Activated CD4-positive, CD25-positive, alpha-beta regulatory T cell treated with anti-CD3 and anti-CD28 coated beads, Interleukin-2, amount 50 U/mL, for 24 hours (primary cell): ENCODE measurements around the gene ROS1.
A peak's percentile ranks its signal among the peaks of the same experiment; 100 is the strongest.
"Not testable (repeated sequence)": the region's sequence is repeated elsewhere in the genome, so short reads cannot be mapped to it uniquely, and the experiment has no call there.

Experiments used
- ATAC-seq, 2 donors: fragments of 150-1000 bp; cut with Tn5 transposase; one replicate each; pipeline ENCODE4 v1.10.0; 2021; ENCODE audit warnings: mild to moderate bottlenecking in 1 of 2, moderate library complexity in 1 of 2

The ROS1 gene

DNA sequence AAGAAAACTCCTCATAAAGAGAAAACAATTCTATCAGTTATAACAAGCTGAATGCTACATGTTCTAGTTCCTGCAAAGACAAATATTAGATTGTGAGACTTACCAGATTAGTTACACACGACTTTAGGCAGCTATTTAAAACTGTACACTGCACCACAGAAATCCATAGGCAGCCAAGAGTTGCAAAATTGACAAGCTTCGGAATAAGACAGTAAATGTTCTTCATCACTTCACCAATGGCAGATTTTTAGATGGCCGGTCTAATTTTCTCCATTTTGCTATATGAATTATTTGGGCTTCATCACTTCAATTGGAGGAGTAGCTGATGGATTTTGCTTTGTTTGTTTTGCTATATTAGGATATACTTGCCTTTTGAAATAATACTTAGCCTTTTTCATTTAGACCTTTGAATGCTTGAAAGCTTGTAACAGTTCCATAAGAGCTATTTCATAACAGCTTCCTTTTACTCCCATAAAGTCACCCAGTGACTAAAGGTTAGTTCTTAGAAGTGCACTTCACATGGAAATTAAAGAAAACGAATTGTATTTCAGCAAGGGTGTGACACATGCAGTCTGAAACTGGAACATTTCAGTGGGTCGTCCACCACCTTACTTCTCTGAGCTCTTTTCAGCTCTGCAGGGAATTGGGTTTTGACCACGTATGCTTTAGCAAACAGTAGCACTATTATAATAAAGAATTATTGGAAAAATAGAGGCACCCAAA is at the start of gene ROS1:
ROS1 (minus strand) TSS at position 512 of the 723 bp plus-strand sequence; CDS start at position 226, 286 bp downstream.
- ATAC-seq: no peak

DNA sequence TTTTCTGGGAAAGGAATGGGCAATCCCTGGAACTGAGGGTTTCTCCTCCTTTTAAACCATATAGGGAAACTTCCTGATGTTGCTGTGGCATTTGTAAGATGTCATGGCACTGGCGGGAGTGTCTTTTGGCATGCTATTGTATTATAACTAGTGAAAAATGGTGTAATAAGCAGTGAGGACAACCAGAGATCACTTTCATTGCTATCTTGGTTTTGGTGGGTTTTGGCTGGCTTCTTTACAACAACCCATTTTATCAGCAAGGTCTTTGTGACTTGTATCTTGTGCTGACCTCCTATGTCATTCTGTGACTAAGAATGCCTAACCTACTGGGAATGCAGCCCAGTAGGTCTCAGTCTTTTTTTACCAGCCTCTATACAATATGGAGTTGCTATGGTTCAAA is 47.7 kb upstream of the ROS1 start:
- ATAC-seq: no peak

DNA sequence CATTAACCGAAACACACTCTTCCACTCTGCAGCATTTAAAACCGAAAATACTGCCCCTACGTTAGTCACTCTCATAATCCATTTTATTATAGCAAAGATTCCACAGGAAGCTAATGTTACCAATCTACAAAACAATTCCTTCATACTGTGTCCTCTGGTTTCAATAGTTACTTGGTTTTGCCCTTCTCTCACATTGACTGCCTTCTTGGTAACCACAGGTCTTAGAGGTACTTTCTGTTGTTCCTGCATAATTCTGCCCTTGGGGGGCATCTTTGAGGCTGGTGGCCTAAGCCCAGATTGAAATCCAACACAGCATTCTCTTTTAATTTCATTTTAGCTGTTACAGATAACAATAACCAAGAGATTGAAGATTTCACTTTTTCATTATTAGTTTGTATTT is 46.9 kb upstream of the ROS1 start:
- ATAC-seq: no peak

DNA sequence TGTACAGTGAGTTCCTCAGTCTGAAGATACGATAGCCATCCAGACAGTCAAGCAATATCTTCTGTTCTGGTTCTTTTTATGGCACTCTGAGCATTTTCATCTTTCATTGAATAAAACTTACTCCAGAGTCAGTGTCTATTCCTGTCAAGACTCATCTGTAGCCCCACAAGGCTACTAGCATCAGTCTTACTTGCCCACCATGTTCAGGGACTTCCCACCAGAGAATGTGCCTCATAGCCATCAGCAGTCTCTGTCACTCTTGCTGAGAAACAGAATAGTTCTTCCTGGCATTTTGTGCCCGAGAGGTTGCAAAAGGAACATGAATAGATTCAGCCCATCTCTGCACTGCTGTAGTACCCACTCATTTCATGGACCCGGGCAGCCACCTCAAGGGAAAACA is 44.0 kb upstream of the ROS1 start:
- no peak for ATAC-seq

DNA sequence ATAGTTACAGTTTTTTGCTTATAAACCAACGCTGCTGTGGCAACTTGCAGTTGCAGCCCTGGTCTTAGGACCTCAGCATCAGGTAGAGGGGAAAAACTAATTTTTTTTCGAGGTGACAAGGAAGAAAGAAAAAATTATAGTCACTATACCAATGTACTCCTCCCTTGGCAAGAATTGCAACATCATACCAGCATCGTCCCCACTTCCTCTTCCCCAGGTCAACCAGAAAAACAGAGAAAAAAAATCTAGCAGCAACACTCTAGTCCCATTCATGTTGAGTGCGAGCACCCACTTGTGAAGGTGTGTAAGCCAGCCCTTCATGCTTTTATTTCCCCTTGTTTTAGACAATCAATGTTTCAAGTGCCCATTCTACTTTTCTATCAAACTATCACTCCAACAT is 43.6 kb upstream of the ROS1 start:
- ATAC-seq: no peak

DNA sequence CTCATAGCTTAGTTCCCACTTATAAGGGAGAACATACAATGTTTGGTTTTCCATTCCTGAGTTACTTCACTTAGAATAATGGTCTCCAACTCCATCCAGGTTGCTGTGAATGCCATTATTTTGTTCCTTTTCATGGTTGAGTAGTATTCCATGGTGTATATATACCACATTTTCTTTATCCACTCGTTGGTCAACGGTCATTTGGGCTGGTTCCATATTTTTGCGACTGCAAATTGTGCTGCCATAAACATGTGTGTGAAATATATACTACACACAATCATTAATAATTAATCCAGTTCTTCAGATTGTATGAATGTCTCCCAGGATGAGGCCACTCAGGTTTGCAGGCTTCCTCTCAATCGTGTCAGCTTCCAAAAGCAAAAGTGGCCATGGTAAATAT is 42.8 kb upstream of the ROS1 start:
- not testable (repeated sequence) for ATAC-seq

DNA sequence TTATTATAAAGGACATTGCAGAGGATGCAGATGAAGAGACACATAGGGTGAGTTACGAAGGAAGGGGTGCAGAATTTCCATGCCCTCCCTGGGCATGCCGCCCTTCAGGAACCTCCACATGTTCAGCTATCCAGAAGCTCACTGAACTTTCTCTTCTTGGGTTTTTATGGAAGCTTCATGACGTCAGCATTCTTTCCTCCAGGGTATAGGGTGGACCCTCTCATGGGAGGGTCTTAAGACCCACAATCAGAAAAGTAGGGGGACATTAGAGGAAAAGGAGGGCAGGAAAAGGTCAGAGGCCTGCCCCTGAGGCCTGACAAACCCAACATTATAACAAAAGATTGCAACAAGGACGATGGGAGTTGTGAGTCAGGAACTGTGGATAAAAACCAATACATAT is 42.1 kb upstream of the ROS1 start:
- no peak for ATAC-seq

DNA sequence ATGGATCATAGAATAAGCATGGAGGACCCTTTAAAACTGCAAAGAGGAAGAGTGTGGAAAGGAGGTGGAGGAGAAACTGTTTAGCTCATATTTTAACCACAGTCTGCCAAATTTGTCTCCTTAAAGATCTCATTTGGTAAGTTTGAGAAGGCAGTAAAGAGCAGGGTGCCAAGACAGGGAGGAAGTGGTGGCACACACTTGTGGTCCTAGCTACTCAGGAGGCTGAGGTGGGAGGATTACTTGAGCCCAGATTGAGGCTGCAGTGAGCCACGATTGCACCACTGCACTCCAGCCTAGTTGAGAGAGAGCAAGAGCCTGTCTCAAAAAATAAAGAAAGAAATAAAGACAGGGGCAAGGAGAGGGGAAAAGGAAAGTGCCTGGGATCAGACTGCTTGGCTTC is 39.9 kb upstream of the ROS1 start:
- ATAC-seq: no peak

DNA sequence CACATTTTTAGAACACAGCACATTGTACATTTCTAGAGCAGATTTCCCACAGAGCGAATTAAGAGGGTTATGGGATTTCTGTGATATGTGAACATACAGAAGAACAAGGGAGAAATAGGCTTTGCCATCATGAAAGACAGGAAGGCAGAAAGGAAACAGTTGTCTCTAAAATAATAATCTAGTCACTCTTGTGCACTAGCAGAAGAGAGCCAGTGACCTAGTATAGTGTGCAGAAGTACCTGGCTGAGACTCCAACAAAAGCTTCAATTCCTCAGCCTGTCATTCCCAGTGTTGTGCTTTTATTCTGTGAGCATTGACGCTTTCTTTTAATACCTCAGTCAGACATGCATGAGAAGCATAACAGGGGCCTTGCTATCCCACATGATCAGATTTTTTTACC is 39.0 kb upstream of the ROS1 start:
- ATAC-seq: no peak

DNA sequence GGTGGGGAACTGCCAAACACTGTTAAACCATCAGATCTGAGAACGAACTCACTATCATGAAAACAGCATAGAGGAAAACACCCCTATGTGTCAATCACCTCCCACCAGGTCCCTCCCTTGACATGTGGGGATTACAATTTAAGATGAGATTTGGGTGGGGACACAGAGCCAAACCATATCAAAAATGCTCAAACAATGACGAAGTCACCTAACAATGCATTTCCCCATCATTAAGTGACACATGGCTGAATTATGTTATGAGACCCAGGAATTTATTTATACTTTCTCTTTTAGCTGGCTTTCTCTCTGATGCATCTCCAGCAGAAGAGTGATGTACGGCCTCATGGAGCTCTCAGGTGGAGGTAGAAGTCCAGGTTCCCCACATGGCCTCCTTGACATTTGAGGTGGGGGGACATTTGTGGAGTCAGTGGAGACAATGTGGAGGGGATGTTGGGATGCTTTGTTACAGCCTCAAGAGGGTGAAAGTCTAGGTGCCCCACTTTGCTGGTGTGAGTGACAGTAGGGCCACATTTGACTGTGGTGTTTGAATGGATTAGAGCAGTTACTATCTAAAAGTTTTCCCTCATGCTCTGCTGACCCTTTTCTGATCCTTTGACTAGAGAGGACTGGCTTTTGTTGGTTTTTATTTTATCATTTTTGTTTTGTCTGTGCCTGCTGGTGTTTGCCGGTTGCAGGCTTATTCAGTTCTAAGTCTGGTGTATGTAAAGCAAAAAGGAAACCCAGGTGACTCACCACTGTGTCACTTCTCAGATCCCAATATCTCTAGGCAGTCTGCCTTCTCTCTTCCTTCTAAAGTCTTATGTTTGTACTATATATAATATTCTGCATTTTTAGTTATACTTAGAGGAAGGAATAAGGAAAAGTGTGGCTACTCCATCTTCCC is 38.3 kb upstream of the ROS1 start:
- peak; percentile 76 to 95 for ATAC-seq

DNA sequence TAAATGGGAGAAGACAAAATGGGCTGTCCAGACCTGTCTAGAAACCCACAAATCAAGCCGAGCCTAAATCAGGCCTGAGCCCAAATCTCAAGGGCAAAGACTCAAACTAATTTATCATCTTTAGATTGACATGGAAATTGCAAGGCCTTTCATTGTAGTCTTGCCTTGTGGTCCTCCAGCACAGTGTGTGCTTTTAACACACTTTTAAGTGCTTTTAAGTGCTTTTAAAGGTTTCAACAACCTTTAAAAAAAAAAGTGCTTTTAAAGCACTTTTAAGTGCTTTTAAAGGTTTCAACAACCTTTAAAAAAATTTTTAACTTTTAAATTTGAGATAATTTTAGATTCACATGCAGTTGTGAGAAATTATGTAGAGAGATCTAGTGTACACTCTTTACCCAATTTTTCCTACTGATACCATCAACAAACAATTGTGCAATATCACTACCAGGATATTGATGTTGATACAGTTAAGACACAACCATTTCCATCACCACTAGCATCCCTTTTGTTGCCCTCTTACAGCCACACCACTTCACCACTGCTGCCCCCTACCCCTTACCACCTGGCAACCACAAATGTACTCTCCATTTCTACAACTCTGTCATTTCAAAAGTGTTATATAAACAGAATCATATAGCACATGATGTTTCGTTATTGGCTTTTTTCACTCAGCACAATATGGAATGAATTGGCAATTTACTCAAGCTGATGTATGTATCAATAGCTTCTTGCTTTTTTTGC is 33.6 kb upstream of the ROS1 start:
- no peak for ATAC-seq

DNA sequence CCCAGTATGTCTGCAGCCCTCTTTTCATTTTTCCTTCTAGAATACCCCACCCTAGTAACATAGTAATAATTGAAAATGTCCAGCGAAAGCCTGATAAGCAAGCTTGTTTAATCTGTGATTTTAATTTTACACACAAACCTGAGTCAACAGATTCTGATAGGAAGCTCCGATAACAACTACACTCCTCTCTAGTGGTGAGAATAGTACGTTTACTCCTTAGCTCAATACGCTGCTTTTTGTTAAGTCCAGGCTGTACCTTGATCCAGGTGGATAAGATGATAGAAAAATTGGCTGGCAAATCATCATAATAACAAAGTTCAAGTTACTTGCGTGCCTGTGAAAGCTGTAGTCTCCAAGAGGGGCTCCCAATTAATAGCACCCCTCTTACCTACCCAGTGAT is 31.3 kb upstream of the ROS1 start:
- no peak for ATAC-seq

DNA sequence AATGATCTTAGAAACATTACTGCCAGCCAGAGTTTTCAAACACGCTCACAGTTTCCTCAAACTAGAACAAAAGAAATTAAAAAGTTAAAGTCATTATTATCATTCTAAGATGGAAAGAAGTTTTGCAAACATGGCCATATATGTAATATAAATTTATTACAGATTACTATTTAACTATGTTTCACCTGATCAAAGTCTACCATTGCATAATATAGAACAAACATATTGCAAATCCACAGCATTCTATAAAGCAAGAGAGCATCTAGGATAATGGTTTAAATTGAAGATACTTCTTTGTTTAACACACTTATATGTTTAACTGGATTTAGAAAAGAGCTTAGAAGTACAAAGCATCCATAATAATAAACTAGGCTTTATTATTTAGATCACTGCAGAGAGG is 30.5 kb upstream of the ROS1 start:
- no peak for ATAC-seq

DNA sequence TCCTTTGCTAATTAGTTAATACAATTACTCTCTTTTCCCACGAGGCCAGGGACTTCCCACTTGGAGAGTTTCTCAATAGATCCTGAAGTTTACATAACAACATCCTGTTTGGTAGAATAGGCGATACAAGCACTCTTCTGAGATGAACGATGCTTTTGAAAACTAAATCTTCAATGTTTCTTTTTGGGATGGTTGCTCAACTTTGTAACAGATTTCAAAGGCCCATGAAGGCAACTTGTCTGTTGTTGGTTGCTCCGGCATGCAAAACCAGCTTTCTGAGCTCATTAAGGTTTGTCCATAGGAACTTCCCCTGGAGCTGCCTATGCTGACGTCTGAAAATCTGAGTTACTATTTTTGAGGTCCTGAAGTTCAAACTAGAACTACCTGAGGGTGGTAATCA is 25.9 kb upstream of the ROS1 start:
- ATAC-seq: no peak

DNA sequence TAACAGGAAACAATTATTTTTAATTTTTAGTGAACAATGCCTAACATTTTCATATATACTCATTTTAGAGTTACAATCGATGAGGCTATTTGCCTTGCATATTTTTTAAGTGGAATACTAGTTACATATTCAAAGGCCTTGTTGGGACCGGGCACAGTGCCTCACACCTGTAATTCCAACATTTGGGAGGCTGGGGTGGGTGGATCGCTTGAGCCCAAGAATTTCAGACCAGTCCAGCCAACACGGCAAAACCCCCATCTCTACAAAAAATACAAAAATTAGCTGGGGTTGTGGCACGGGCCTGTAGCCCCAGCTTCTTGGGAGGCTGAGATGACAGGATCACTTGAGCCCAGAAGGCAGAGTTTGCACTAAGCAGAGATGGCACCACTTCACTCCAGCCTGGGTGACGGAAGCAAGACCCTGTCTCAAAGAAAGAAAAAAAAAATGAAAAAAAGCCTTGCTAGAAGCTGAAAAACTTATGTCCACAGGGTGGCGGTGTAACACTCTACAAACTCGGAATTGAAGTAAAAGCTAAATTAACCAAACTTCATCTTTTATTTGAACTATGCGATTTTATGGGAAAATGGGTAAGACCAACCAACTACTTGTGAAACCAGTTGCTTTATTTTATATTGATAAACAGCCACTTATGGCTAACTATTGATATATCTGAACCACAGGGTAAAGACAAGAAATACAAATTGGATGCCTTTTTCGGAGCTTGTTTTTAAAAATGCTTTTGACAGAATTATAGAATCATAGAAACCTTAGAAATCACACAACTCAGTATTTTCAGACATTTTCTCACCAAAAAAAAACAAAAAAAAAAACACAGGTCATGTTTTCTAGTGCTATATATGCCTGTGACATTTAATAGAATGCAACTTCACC is 24.1 kb upstream of the ROS1 start:
- ATAC-seq: no peak

DNA sequence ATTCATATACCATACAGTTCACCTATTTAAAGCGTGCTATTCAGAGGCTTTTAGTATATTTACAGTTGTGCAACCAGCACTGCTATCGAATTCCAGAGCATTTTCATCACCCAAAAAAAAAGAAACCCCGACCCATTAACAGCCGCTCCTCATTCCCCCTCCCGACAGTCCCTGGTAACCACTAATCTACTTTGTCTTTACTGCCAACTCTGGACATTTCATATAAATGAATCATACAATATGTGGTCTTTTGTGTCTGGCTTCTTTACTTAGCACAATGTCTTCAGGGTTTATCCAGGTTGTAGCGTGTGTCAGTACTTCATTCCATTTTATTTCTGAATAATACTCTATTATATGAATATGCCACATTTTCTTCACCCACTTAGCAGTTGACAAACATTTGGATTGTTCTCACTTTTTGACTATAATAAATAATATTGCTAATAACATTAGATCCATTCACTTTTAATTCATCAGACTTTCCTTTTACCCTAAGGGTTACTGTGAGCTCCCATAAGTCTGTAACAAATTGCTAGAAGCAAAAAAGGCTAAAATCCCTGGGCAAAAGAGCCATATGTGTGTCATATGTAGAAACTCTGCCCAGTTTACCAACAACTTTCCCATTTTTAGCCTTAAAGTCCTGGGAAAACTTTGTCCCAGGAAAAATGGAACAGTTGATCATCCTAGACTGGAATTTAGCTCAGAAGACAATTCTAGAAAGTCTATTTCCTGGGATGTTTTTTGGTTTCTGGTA is 23.2 kb upstream of the ROS1 start:
- ATAC-seq: no peak

DNA sequence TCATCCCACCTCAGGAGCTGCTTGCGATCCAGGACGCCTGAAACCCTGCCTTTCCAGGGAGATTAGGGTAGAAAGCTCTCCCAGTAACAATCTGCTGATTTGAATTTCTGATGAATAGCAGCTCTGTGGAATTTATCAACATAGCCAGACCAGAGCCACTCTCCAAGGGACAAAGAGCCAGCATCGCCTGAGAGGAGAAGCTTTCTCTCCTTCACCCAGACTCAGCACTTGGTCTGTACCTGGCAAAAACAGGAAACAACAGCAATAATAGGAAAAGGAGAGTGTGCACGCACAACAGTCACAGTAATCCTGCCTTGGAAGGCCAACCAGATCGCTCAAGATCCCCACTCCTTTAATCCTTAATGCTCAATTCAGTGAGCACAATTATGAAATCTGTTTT is 22.3 kb upstream of the ROS1 start:
- no peak for ATAC-seq

DNA sequence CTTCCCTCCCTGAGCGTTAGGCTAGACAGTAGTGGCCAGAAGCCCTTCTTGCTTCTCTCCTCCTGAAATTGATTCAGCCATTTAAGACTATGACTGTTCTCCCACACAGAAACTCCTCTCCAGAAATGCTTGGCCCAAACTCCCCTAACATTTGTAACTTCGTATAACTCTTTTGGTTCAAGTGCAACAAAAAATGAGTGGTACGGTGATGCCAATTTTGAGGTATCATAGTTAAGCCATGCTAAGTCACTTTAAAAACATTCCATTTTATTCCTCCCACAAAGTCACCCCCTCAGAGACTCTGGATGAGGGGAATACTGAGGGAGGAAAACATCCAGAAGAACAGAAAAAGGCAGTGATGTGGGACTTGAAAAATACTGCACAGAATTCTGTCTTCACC is 21.1 kb upstream of the ROS1 start:
- ATAC-seq: no peak

DNA sequence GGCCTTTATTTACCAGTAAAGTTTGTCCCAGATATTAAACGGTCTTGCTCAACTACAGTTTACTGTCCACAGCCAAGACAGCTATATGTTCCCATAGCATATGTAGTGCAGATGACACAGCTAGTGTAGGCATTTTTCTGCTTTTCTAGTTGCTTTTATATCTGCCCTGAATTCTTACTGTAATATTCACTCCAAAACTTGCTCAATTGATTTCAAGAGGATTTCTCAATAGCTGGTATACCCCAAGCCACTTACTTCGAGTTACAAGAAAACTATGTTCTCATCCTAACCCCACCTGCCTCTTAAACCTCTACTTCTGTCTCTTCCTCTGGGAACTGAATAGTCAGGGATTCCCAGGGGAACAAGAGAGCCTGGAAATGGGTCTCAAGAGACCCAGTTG is 18.9 kb upstream of the ROS1 start:
- ATAC-seq: no peak

DNA sequence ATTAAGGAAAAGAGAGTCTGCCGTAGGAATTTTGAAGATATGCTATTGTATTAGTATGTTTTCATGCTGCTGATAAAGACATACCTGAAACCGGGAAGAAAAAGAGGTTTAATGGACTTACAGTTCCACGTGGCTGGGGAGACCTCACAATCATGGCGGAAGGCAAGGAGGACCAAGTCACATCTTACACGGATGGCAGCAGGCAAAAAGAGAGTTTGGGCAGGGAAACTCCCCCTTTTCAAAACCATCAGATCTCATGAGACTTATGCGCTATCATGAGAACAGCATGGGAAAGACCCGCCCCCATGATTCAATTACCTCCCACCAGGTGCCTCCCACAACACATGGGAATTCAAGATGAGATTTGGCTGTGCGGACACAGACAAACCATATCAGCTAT is 16.6 kb upstream of the ROS1 start:
- ATAC-seq: not testable (repeated sequence)

DNA sequence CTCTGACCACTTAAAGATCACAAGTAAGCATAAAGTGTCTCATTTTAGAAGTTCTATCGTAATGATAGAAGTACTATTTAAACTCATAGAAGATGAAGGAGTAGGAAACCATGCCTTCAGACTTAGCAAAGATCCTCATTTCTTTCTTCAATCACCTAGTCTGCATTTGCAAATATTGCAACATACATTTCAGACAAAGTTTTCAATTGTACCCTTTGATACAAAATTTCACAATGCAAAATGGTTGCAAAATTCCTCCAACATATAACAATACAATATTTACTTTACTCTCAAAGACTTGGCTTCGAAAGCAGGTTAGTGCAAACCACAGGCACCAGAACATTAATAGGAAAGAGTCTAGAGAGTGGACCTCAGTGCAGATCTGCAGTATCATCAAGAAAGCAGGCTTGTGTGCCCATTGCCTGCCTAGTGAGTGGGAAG is 16.1 kb upstream of the ROS1 start:
- ATAC-seq: no peak
